GM11168 (cell line): Measurements from ENCODE around the gene TRIM41.
"Not testable (repeated sequence)": the region's sequence is repeated elsewhere in the genome, so short reads cannot be mapped to it uniquely, and the experiment has no call there.

Experiments used
- in situ Hi-C: fragments of 300-500 bp; cut with MboI; formaldehyde crosslinking; loops from one replicate; pipeline ENCODE4 v1.12.0; 2022; ENCODE audit warnings: low sequenced_read_pairs; ENCODE audit not compliant: unreplicated experiment

The TRIM41 gene

GRCh38 chr5:181223058-181223728 lies at the start of gene TRIM41:
TSS of gene TRIM41 (plus strand) at chr5:181223281. CDS start at chr5:181224000, 719 bp downstream.
- in situ Hi-C loops: loop anchor here (5.0 kb wide), 1 partner anchor 51 kb away; no protein-coding TSS in a partner anchor

- in situ Hi-C loops: loop anchor here (5.0 kb wide), 1 partner anchor 49 kb away; the partner anchor contains the start of gene TRIM41
Measured at GRCh38 chr5:181173420-181174342, 49.4 kb upstream of the TRIM41 start.

GRCh38 chr5:181176254-181176952 lies 46.7 kb upstream of the TRIM41 start:
- in situ Hi-C loops: no loop called here

DNA sequence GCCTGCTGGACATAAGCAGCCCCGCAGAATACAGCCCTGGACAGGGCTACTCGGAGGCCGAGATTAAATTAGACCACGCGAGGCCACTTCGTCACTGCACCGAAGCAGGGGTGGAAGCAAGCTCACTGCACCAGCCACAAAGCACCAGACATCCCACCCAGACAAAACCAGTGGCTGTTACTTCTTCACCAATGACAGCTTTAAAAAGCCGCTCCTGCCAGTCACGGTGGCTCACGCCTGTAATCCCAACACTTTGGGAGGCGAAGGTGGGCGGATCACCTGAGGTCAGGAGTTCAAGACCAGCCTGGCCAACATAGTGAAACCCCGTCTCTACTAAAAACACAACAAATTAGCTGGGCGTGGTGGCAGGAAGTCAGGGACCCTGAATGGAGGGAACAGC lies 45.5 kb upstream of the TRIM41 start:
- in situ Hi-C loops: not testable (repeated sequence)

GRCh38 chr5:181181650-181182565 lies 41.2 kb upstream of the TRIM41 start:
- in situ Hi-C loops: loop anchor here (5.0 kb wide), 1 partner anchor 80 kb away; no protein-coding TSS in a partner anchor

DNA sequence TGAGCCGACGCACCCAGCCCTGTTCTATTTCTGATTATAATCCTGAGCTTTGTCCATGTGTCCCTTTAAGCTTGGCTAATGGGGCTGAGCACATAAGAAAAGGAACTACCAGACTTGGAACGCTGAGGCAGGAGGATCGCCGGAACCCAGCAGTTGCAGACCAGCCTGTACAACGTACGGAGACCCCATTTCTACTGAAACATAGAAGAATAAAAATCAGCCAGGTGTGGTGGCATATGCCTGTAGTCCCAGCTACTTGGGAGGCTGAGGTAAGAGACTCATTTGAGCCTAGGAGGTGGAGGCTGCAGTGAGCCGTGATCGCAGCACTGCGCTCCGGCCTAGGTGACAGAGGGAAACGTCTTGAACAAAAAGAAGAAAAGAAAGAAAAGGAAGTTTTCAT lies 40.4 kb upstream of the TRIM41 start:
- in situ Hi-C loops: loop anchor here (5.0 kb wide), 1 partner anchor 80 kb away; no protein-coding TSS in a partner anchor

DNA sequence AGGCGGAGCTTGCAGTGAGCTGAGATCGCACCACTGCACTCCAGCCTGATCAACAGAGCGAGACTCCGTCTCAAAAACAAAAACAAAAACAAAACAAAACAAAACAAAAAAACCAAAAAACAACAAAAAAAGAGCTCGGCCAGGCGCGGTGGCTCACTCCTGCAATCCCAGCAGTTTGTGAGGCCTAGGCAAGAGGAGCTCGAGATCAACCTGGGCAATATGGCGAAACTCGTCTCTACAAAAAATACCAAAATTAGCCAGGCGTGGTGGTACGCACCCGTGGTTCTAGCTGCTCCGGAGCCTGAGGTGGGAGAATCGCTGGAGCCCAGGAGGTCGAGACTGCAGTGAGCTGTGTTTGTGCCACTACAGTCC lies 38.2 kb upstream of the TRIM41 start:
- in situ Hi-C loops: loop anchor here (5.0 kb wide), 1 partner anchor 83 kb away; no protein-coding TSS in a partner anchor

DNA sequence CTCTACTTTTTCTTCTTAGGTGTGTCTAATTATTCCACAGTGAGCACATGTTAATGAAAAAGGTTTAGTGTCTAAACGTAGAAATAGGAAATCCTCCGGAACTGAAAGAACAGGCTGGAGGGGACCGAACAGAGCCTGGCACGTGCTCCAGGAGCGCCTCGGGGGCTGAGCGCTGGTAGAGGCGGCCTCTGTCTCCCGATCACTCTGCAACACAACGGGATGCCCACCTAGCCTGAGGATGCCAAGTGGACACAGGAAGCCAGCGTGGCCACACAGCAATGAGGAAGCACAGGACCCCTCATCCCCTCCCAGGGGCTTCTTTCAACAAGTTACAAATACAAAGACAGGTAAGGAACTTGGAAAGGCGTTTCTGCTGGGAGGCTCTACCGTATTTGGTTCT lies 37.5 kb upstream of the TRIM41 start:
- in situ Hi-C loops: no loop called here

DNA sequence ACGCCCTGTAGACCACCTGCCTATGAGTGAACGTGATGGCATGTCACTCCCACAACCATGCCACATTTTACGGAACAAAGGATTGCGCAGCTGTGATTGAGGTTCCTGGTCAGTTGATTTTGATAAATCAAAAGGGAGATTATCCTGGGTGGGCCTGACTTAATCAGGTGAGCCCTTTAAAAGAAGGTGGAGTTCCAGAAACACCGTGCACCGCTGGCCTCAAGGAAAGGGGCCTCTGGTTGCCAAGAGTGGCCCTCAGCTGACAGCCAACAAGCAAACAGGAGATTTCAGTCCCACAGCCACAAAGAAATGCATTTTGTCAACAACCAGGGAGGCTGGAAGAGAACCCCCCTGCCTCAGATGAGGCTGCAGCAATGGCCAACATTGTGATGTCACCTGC lies 37.1 kb upstream of the TRIM41 start:
- in situ Hi-C loops: no loop called here

- in situ Hi-C loops: no loop called here
Measured at GRCh38 chr5:181186986-181187499, 36.0 kb upstream of the TRIM41 start.

DNA sequence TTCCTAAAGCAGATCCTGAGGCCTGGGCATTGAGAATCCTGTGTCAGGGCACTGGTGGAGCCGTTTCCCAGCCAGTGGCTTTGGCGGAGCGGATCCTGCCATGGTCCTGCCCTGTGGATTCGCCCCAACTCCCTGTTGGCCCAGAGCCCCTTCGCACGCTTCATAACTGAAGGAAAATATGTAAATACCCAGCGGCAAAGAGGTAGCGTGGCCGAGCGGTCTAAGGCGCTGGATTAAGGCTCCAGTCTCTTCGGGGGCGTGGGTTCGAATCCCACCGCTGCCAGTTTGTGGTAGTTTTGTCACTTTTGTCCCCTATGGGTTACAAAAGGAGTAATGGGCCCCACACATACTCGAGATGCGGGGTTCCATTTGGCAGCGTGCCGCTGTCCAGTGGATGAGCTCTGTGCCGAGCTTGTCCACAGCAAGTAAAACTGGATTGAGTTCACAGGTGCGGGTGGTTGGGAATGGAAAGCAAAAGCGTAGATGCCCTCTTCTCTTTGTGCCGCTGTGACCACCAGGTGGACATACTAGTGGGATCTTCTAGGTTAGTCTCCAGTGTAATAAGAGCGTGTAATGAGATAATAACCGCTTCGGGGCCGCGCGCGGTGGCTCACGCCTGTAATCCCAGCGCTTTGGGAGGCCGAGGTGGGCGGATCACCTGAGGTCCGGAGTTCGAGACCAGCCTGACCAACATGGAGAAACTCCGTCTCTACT lies 35.4 kb upstream of the TRIM41 start:
- in situ Hi-C loops: no loop called here

- in situ Hi-C loops: no loop called here
Measured at GRCh38 chr5:181188700-181189362, 34.2 kb upstream of the TRIM41 start.

DNA sequence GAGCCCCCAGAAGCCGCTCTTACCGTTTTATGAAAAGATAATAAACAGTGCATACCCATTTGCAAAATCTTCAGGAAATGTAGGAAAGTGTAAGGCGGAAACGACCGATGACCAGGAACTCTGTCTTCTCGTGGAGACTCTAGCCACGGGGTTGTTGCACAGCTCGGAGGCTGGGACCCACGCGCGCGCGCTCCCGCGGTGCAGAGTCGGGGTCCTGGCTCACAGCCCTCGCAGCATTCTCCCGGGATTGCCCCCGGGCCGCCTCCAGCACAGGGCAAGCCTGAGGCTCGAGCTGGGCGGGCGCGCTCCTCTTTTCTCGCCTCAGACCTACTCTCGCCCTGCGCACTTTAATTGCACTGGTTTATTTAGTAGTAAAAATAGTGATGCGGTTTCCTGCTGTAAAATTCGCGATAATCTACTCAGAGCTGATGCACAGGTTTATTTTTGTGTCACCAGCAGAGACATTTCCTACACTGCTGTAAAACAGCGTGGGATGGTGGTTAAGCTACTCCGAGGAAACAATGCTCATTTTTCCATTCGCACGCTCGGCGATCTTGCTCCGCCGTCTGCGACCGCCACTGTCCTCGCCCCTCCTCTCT lies 33.6 kb upstream of the TRIM41 start:
- in situ Hi-C loops: no loop called here

- in situ Hi-C loops: no loop called here
Measured at GRCh38 chr5:181189962-181190710, 32.9 kb upstream of the TRIM41 start.

DNA sequence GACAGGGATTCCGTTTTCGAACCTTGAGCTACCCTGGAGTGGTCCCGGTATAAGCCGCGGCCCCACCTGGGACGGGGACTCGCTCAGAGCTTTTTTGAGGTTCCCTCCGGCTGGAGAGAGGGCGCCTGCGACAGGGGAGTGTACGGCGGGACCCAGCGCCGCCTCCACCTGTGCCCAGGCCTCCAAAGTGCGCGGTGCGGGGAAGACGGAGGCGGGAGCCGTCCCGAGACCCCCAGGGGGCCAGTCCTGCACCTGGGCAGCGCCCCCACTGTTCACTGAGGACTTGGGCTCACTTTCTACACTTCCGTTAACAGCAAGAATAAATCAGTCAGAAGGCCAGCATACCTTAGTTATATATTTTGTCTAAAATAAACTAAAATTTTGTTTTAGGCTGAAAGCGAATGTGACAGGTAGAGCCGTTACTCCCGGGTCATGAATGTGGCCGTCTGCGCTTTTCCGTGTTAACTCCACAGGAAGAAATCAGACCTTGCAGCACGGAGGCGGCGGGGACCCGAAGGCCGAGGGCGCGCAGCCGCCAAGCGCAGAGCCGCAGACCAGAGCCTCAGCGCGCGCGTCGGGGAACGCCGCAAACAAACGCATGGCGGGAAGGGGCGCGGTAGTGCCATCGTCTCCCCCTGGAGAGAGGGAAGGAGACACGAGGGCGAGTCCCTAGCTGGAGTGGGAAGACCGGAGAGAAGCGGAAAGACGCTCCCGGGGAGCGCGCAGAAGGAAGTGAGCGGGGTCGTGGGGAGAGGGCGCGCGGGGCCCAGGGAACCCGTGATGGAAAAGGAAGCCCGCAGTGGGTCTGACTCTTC lies 32.2 kb upstream of the TRIM41 start:
- in situ Hi-C loops: no loop called here
